Liver (tissue), 9 donors: Measurements from ENCODE around the gene LRRC27. TPM values are rescaled to one million over a fixed set of nuclear protein-coding genes. Genes with fewer than 3 reads are reported as not detected.
A peak's percentile ranks its signal among the peaks of the same experiment; 100 is the strongest.
"Not testable (repeated sequence)": the region's sequence is repeated elsewhere in the genome, so short reads cannot be mapped to it uniquely, and the experiment has no call there.

ENCODE experiments used
- DNase-seq: peaks from one replicate; pipeline ENCODE4 v3.0.0-alpha.2; 2017; ENCODE audit warnings: low spot score
- H3K27ac ChIP-seq, 2 donors: one replicate each; pipeline ENCODE4 v1.7.0; 2013; ENCODE audit warnings: inconsistent platforms in 2 of 2, low read length in 2 of 2, control low read depth in 1 of 2, low read depth in 1 of 2, mild to moderate bottlenecking in 1 of 2
- H3K27me3 ChIP-seq, 4 donors: one replicate each; pipeline versions ENCODE4 v1.6.1 to v1.7.0; 2013; ENCODE audit warnings: low read length in 3 of 4, inconsistent platforms in 1 of 4, mild to moderate bottlenecking in 1 of 4, moderate library complexity in 1 of 4; ENCODE audit not compliant: control insufficient read depth in 4 of 4, insufficient read depth in 4 of 4
- H3K36me3 ChIP-seq, 4 donors: one replicate each; pipeline versions ENCODE4 v1.6.1 to v1.7.0; 2013; ENCODE audit warnings: low read length in 3 of 4, mild to moderate bottlenecking in 3 of 4, low read depth in 1 of 4, moderate library complexity in 1 of 4; ENCODE audit not compliant: control insufficient read depth in 4 of 4, insufficient read depth in 3 of 4
- H3K4me1 ChIP-seq, 4 donors: one replicate each; pipeline versions ENCODE4 v1.6.1 to v1.7.0; 2013; ENCODE audit warnings: low read length in 3 of 4, mild to moderate bottlenecking in 3 of 4, moderate library complexity in 1 of 4; ENCODE audit not compliant: control insufficient read depth in 4 of 4, insufficient read depth in 4 of 4
- H3K4me3 ChIP-seq, 3 donors: one replicate each; pipeline versions ENCODE4 v1.6.1 to v1.7.0; 2013; ENCODE audit warnings: low read length in 3 of 3, control low read depth in 1 of 3, low read depth in 1 of 3, mild to moderate bottlenecking in 1 of 3
- H3K9ac ChIP-seq, 2 donors: one replicate each; pipeline ENCODE4 v1.7.0; 2013; ENCODE audit warnings: low read length in 2 of 2, mild to moderate bottlenecking in 2 of 2, moderate library complexity in 2 of 2, control low read depth in 1 of 2, low read depth in 1 of 2
- H3K9me3 ChIP-seq, 4 donors: one replicate each; pipeline versions ENCODE4 v1.6.1 to v1.7.0; 2013; ENCODE audit warnings: low read length in 3 of 4; ENCODE audit not compliant: control insufficient read depth in 4 of 4
- ATF3 ChIP-seq: IDR thresholded peaks from 2 replicates; pipeline ENCODE4 v1.6.1; 2016; ENCODE audit warnings: antibody characterized with exemption
- CTCF ChIP-seq: fragments of 150-350 bp; IDR thresholded peaks from 2 replicates; pipeline ENCODE4 v1.5.1; 2017; ENCODE audit warnings: improper control_type of control experiment, low read depth, low read length; ENCODE audit not compliant: missing input control
- EGR1 ChIP-seq, 2 donors: IDR thresholded peaks; 2 replicates each; pipeline ENCODE4 v1.6.1; 2016 to 2018; ENCODE audit warnings: antibody characterized with exemption in 2 of 2, low read depth in 2 of 2
- FOXA1 ChIP-seq: IDR thresholded peaks from 2 replicates; pipeline ENCODE4 v1.6.1; 2016; ENCODE audit warnings: antibody characterized with exemption
- FOXA2 ChIP-seq: IDR thresholded peaks from 2 replicates; pipeline ENCODE4 v1.6.1; 2016; ENCODE audit warnings: antibody characterized with exemption
- GABPA ChIP-seq, 2 donors: IDR thresholded peaks in 1 of 2; conservative IDR thresholded peaks in 1 of 2; 2 replicates each; pipeline ENCODE4 v1.6.1; 2016; ENCODE audit warnings: antibody characterized with exemption in 2 of 2, mild to moderate bottlenecking in 1 of 2, moderate library complexity in 1 of 2
- HNF4A ChIP-seq, 2 donors: conservative IDR thresholded peaks; 2 replicates each; pipeline ENCODE4 v1.6.1; 2016; ENCODE audit warnings: antibody characterized with exemption in 2 of 2, mild to moderate bottlenecking in 2 of 2
- HNF4G ChIP-seq: IDR thresholded peaks from 2 replicates; pipeline ENCODE4 v1.6.1; 2016; ENCODE audit warnings: antibody characterized with exemption
- JUND ChIP-seq, 2 donors: IDR thresholded peaks; 2 replicates each; pipeline ENCODE4 v1.6.1; 2016; ENCODE audit warnings: antibody characterized with exemption in 2 of 2
- MAX ChIP-seq: IDR thresholded peaks from 2 replicates; pipeline ENCODE4 v1.6.1; 2016; ENCODE audit warnings: antibody characterized with exemption
- NR2F2 ChIP-seq: IDR thresholded peaks from 2 replicates; pipeline ENCODE4 v1.6.1; 2016; ENCODE audit warnings: antibody characterized with exemption
- RAD21 ChIP-seq, 2 donors: IDR thresholded peaks; 2 replicates each; pipeline ENCODE4 v1.6.1; 2016; ENCODE audit warnings: antibody characterized with exemption in 2 of 2, mild to moderate bottlenecking in 2 of 2
- REST ChIP-seq: IDR thresholded peaks from 2 replicates; pipeline ENCODE4 v1.6.1; 2016; ENCODE audit warnings: antibody characterized with exemption, mild to moderate bottlenecking
- RXRA ChIP-seq, 2 donors: IDR thresholded peaks; 2 replicates each; pipeline ENCODE4 v1.6.1; 2017 to 2018; ENCODE audit warnings: antibody characterized with exemption in 2 of 2, mild to moderate bottlenecking in 1 of 2
- SP1 ChIP-seq: IDR thresholded peaks from 2 replicates; pipeline ENCODE4 v1.6.1; 2018; ENCODE audit warnings: antibody characterized with exemption, mild to moderate bottlenecking
- TAF1 ChIP-seq: conservative IDR thresholded peaks from 2 replicates; pipeline ENCODE4 v1.6.1; 2016; ENCODE audit warnings: antibody characterized with exemption, mild to moderate bottlenecking
- YY1 ChIP-seq: IDR thresholded peaks from 2 replicates; pipeline ENCODE4 v1.6.1; 2016; ENCODE audit warnings: antibody characterized with exemption, mild to moderate bottlenecking
- ZBTB33 ChIP-seq: IDR thresholded peaks from 2 replicates; pipeline ENCODE4 v1.6.1; 2016; ENCODE audit warnings: antibody characterized with exemption
- WGBS: extraction: QIAGEN DNeasy Blood & Tissue Kit; methylation state at CpG from one replicate; pipeline ENCODE4 v1.1.7; 2013; 5-methylcytosine and 5-hydroxymethylcytosine counted together
- polyA plus RNA-seq, 2 donors: library from polyadenylated mRNA; stranded (reverse) in 1 of 2; unstranded in 1 of 2; fragments of 200-250 nt in 1 of 2; fragments of >200 nt in 1 of 2; fragmentation: Nextera tagmentation in 1 of 2; extraction: Ambion mirVana in 1 of 2; gene quantifications; one replicate each; pipeline versions ENCODE4 v1.2.1 to v1.2.3, GENCODE V29; 2013 to 2015
- total RNA-seq, 2 donors: library from RNA; depleted of rRNA; stranded (reverse); fragments of >200 nt; gene quantifications; one replicate each; pipeline ENCODE4 v1.2.3, GENCODE V29; 2014
- donor health status: healthy.
- donor health status: healthy.
- donor health status: healthy.
- donor health status: healthy.
- donor health status: healthy.

The LRRC27 gene
- total and polyA plus RNA-seq, 4 donors: 1.8 to 2.8 (median 2.6) TPM

GRCh38 chr10:132386896-132387295 lies 54.9 kb downstream of the LRRC27 start:
- not testable (repeated sequence) for H3K27ac ChIP-seq, H3K4me3 ChIP-seq, H3K9me3 ChIP-seq, DNase-seq, H3K36me3 ChIP-seq, H3K9ac ChIP-seq, H3K27me3 ChIP-seq
- WGBS: 94% methylated on average over 1 of the region's 1 CpG
- peaks cover 0 to 11% (median 3%) of the 10 kb centered on the region in 4 donors for H3K4me1 ChIP-seq

GRCh38 chr10:132387764-132388210 lies 55.8 kb downstream of the LRRC27 start:
- Histone ChIP-seq H3K9ac (no peak overlapping the region), H3K27ac (no peak overlapping the region), H3K4me1 (peaks cover 0 to 11% (median 3%) of the 10 kb centered on the region in 4 donors), H3K9me3 (no peaks in the 10 kb centered on the region), H3K36me3 (no peaks in the 10 kb centered on the region), H3K27me3 (no peaks in the 10 kb centered on the region), H3K4me3 (no peak overlapping the region)
- TF ChIP-seq FOXA2 (no peak), MAX (no peak), RAD21 (IDR thresholded peaks at IDR 0.05) (peak; percentile 67 to 79), RXRA (IDR thresholded peaks at IDR 0.05) (no peak), TAF1 (no peak), EGR1 (IDR thresholded peaks at IDR 0.05; ENCODE audit: low read depth in 2 of 2) (peak in 1 of 2 donors; percentile 64), FOXA1 (no peak), NR2F2 (no peak), GABPA (IDR thresholded peaks at IDR 0.05 in 1 of 2, conservative IDR thresholded peaks at IDR 0.05 in 1 of 2) (no peak), ATF3 (no peak), HNF4A (conservative IDR thresholded peaks at IDR 0.05) (no peak), REST (no peak), CTCF (peak; percentile 67), JUND (IDR thresholded peaks at IDR 0.05) (no peak), SP1 (no peak), HNF4G (no peak), YY1 (no peak), ZBTB33 (no peak)
- DNase-seq: peak; percentile 69
- WGBS: 8% methylated on average over 26 of the region's 26 CpGs
